HCT116 (cell line): ENCODE results near the gene LCE1C. TPM values are rescaled to one million over a fixed set of nuclear protein-coding genes. Genes with fewer than 3 reads are reported as not detected.

Source experiments
- ATAC-seq: fragments of 200-7000 bp; cut with Tn5 transposase; 2 replicates; pipeline ENCODE4 v1.9.1; 2020; ENCODE audit warnings: mild to moderate bottlenecking, moderate library complexity
- BruUV-seq: library from RNA; stranded (reverse); fragments of 400-500 nt; replicated peaks from 2 replicates; lab custom pipeline; 2021; lab: Mats Ljungman, UMichigan
- CTCF ChIA-PET: fragments of 300-600 bp; sonication (Branson Sonifier 250); formaldehyde crosslinking; loops from one replicate; lab custom pipeline; 2021; ENCODE audit warnings: antibody characterized with exemption; lab: Charles Lee
- POLR2A ChIA-PET: fragments of 300-600, 350-600 bp; sonication (Branson Sonifier 250); formaldehyde crosslinking; loops from one replicate; lab custom pipeline; 2021; ENCODE audit warnings: antibody characterized with exemption; lab: Charles Lee
- RAD21 ChIA-PET, 2 experiments: fragments of 300-600 bp; sonication (Branson Sonifier 250); formaldehyde crosslinking; loops; one replicate each; lab custom pipeline; 2023; ENCODE audit warnings: low total read pairs in 2 of 2; ENCODE audit not compliant: uncharacterized antibody in 2 of 2, unreplicated experiment in 2 of 2, low non-redundant PET in 1 of 2; lab: Charles Lee
- DNase-seq: peaks from one replicate; pipeline ENCODE4 v3.0.0-alpha.2; 2010; ENCODE audit warnings: low read depth, low spot score
- H2AFZ ChIP-seq: fragments of 200-600 bp; shearing (Covaris generic), sonication (generic); 2 replicates; pipeline ENCODE4 v1.6.1; 2017; ENCODE audit warnings: low read depth, mixed run types, mixed read lengths, antibody characterized with exemption, low read length; ENCODE audit not compliant: poor library complexity, severe bottlenecking
- H3K27ac ChIP-seq: 2 replicates; pipeline ENCODE4 v1.5.1; 2012; ENCODE audit warnings: low read depth, low read length
- H3K27me3 ChIP-seq: fragments of 200-600 bp; sonication (generic); 2 replicates; pipeline ENCODE4 v1.6.1; 2016; ENCODE audit warnings: mixed run types, low read length, mixed read lengths; ENCODE audit not compliant: insufficient read depth
- H3K36me3 ChIP-seq, 2 experiments: fragments of 200-500 bp in 1 of 2; fragments of 200-600 bp in 1 of 2; sonication (Bioruptor generic) in 1 of 2; sonication (generic) in 1 of 2; 2 replicates each; pipeline versions ENCODE4 v1.5.1 to v1.6.1; 2014 to 2016; ENCODE audit warnings: low read length in 2 of 2, inconsistent platforms in 1 of 2, mixed read lengths in 1 of 2, mixed run types in 1 of 2; ENCODE audit not compliant: insufficient read depth in 2 of 2, control insufficient read depth in 1 of 2
- H3K4me1 ChIP-seq, 2 experiments: fragments of 200-600 bp in 1 of 2; sonication (generic) in 1 of 2; 2 replicates each; pipeline versions ENCODE4 v1.5.1 to v1.6.1; 2012 to 2017; ENCODE audit warnings: low read length in 2 of 2, inconsistent platforms in 1 of 2, mild to moderate bottlenecking in 1 of 2, mixed read lengths in 1 of 2, mixed run types in 1 of 2, moderate library complexity in 1 of 2; ENCODE audit not compliant: insufficient read depth in 2 of 2, control insufficient read depth in 1 of 2
- H3K4me2 ChIP-seq: fragments of 200-600 bp; sonication (generic); 2 replicates; pipeline ENCODE4 v1.6.1; 2017; ENCODE audit warnings: mixed run types, low read length, mixed read lengths
- H3K4me3 ChIP-seq, 2 experiments: fragments of 200-600 bp in 1 of 2; sonication (generic) in 1 of 2; replicated peaks in 1 of 2; 2 replicates each; pipeline ENCODE4 v1.5.1; 2011 to 2016; ENCODE audit warnings: low read length in 2 of 2, control low read depth in 1 of 2, low read depth in 1 of 2, mild to moderate bottlenecking in 1 of 2, mixed read lengths in 1 of 2, mixed run types in 1 of 2
- H3K79me2 ChIP-seq: fragments of 200-600 bp; sonication (generic); 2 replicates; pipeline ENCODE4 v1.6.1; 2017; ENCODE audit warnings: mild to moderate bottlenecking, mixed run types, low read length, moderate library complexity, mixed read lengths; ENCODE audit not compliant: insufficient read depth
- H3K9ac ChIP-seq: fragments of 200-600 bp; sonication (generic); 2 replicates; pipeline ENCODE4 v1.6.1; 2016; ENCODE audit warnings: low read length, mixed read lengths
- H3K9me2 ChIP-seq: fragments of 200-600 bp; sonication (generic), shearing (Covaris generic); 2 replicates; pipeline ENCODE4 v1.6.1; 2017; ENCODE audit warnings: mixed run types, mild to moderate bottlenecking, moderate library complexity; ENCODE audit not compliant: insufficient read depth
- H3K9me3 ChIP-seq, 2 experiments: fragments of 200-500 bp in 1 of 2; fragments of 200-600 bp in 1 of 2; sonication (Bioruptor generic) in 1 of 2; sonication (generic) in 1 of 2; 2 replicates each; pipeline ENCODE4 v1.6.1; 2014 to 2017; ENCODE audit warnings: low read length in 2 of 2, mixed read lengths in 2 of 2, inconsistent platforms in 1 of 2, low read depth in 1 of 2, mild to moderate bottlenecking in 1 of 2, mixed run types in 1 of 2, moderate library complexity in 1 of 2; ENCODE audit not compliant: control insufficient read depth in 1 of 2, insufficient read depth in 1 of 2
- H4K20me1 ChIP-seq: fragments of 200-600 bp; sonication (generic), shearing (Covaris generic); 2 replicates; pipeline ENCODE4 v1.6.1; 2017; ENCODE audit warnings: mixed run types, mild to moderate bottlenecking, moderate library complexity; ENCODE audit not compliant: insufficient read depth
- CBX3 ChIP-seq: IDR thresholded peaks from 2 replicates; pipeline ENCODE4 v1.6.1; 2012; ENCODE audit warnings: low read depth
- POLR2A ChIP-seq: IDR thresholded peaks from 2 replicates; pipeline ENCODE4 v1.7.0; 2011; ENCODE audit warnings: borderline replicate concordance; ENCODE audit not compliant: insufficient read depth, insufficient read length; ENCODE audit errors: extremely low read depth
- POLR2AphosphoS5 ChIP-seq: IDR thresholded peaks from 2 replicates; pipeline ENCODE4 v1.6.1; 2011; ENCODE audit warnings: mild to moderate bottlenecking, low read depth, low read length, moderate library complexity
- RAD21 ChIP-seq: IDR thresholded peaks from 2 replicates; pipeline ENCODE4 v1.6.1; 2012; ENCODE audit warnings: low read depth, mild to moderate bottlenecking
- SP1 ChIP-seq: IDR thresholded peaks from 2 replicates; pipeline ENCODE4 v1.6.1; 2012; ENCODE audit warnings: low read depth
- SRF ChIP-seq: IDR thresholded peaks from 2 replicates; pipeline ENCODE4 v1.6.1; 2012; ENCODE audit warnings: low read depth
- TCF7L2 ChIP-seq: IDR thresholded peaks from 2 replicates; pipeline ENCODE4 v1.7.0; 2011; ENCODE audit warnings: borderline replicate concordance, inconsistent platforms; ENCODE audit not compliant: insufficient read depth, insufficient read length; ENCODE audit errors: extremely low read depth
- YY1 ChIP-seq: IDR thresholded peaks from 2 replicates; pipeline ENCODE4 v1.6.1; 2011; ENCODE audit warnings: low read length, low read depth, moderate library complexity, mild to moderate bottlenecking; ENCODE audit not compliant: insufficient replicate concordance; ENCODE audit errors: extremely low read depth
- intact Hi-C: fragments of 100-400 bp; cut with micrococcal nuclease; formaldehyde crosslinking; loops from 2 replicates; pipeline ENCODE4 v1.10.0; 2022
- total RNA-seq: library from RNA; stranded (reverse); gene quantifications from one replicate; pipeline ENCODE4 v1.2.1, GENCODE V29; 2021; ENCODE audit not compliant: unreplicated experiment
- TF ChIP-seq, protein P1 (sequence below): IDR thresholded peaks from 2 replicates; pipeline ENCODE4 v1.6.1; 2011; ENCODE audit warnings: mild to moderate bottlenecking, low read length, moderate library complexity; ENCODE audit not compliant: insufficient replicate concordance; ENCODE audit errors: extremely low read depth
- TF ChIP-seq, protein P2 (sequence below): IDR thresholded peaks from 2 replicates; pipeline ENCODE4 v1.6.1; 2012

Gene LCE1C
- total RNA-seq, 1 experiment from 2014 or later, result not detected

DNA sequence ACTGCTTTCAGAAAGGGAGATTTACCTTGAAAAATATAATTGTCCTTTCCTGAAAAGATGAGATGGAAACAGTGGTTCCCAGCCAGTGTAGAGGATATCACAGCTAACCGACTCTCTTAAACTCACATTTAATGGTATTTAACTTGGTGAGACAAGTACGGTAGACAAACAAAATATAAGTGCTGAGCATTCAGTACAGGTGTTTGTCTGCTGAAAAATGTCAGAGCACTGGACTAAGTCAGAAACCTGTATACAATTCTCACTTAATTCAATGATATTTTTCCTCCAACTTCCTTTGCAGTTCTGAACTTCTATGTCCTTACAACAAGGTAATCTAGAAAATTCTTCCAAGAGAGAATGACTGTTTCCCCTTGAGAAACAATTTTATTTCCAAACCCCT, 5.2 kb upstream of the LCE1C start, which contains the start of gene LCE1B:
TSS of gene LCE1B (plus strand) at position 301 of the 400 bp plus-strand sequence. CDS start 476 bp downstream, outside the sequence.
- no peak for DNase-seq
- H3K36me3 ChIP-seq, result no peaks in the 10 kb centered on the region
- POLR2A ChIA-PET, result no interaction called here
- RAD21 ChIA-PET, result no interaction called here
- no peaks in the 10 kb centered on the region for H3K9me3 ChIP-seq
- H3K9me2 ChIP-seq, result no peaks in the 10 kb centered on the region
- intact Hi-C loops, result no loop called here
- no peaks in the 10 kb centered on the region for H3K79me2 ChIP-seq
- no peak for TF ChIP-seq RAD21
- no peak for TF ChIP-seq CBX3
- CTCF ChIA-PET, result no interaction called here
- H3K4me3 ChIP-seq, result no peak within 1 kb of the TSS
- no peak within 1 kb of the TSS for H2AFZ ChIP-seq
- peaks cover 29% of the 10 kb centered on the region for H3K27me3 ChIP-seq
- no peak for ATAC-seq
- H3K4me1 ChIP-seq, result no peaks in the 10 kb centered on the region
- no peak within 1 kb of the TSS for H3K9ac ChIP-seq
- BruUV-seq, result no TSS peak
- no peak within 1 kb of the TSS for H3K27ac ChIP-seq
- H4K20me1 ChIP-seq, result no peaks in the 10 kb centered on the region
- H3K4me2 ChIP-seq, result no peak within 1 kb of the TSS

DNA sequence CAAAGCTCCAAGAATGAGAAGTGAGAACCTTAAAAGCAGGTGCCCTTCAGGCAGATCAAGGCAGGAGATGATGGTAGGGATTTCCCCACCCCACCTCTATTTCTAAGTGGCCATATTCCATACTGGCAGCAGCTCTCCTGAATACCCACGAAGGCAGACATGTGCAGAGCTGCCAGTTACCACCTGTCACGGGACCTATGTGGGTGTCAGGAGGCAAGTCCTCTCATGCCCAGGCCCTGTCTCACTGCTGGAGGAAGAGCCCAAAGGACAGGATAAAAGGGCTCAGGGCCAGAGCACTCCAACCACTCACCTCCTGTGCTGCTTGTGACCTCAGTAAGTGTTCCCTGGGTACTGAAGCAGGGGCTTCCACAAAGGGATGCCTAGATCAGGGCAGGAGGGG, 4.6 kb upstream of the LCE1C start:
- Histone ChIP-seq H3K9me3 (no peaks in the 10 kb centered on the region), H4K20me1 (no peaks in the 10 kb centered on the region), H3K4me1 (no peaks in the 10 kb centered on the region), H3K36me3 (no peaks in the 10 kb centered on the region), H3K27ac (no peak overlapping the region), H2AFZ (no peak overlapping the region), H3K79me2 (no peaks in the 10 kb centered on the region), H3K27me3 (peaks cover 29% of the 10 kb centered on the region), H3K9ac (no peak overlapping the region), H3K9me2 (no peaks in the 10 kb centered on the region), H3K4me3 (no peak overlapping the region), H3K4me2 (no peak overlapping the region)
- intact Hi-C loops, result no loop called here
- RAD21 ChIA-PET, result no interaction called here
- ATAC-seq (no peak), DNase-seq (no peak)
- CTCF ChIA-PET, result no interaction called here
- POLR2A ChIA-PET, result no interaction called here
- no TSS peak for BruUV-seq
- no peak for TF ChIP-seq YY1
- no peak for TF ChIP-seq RAD21
- TF ChIP-seq, protein P1, sequence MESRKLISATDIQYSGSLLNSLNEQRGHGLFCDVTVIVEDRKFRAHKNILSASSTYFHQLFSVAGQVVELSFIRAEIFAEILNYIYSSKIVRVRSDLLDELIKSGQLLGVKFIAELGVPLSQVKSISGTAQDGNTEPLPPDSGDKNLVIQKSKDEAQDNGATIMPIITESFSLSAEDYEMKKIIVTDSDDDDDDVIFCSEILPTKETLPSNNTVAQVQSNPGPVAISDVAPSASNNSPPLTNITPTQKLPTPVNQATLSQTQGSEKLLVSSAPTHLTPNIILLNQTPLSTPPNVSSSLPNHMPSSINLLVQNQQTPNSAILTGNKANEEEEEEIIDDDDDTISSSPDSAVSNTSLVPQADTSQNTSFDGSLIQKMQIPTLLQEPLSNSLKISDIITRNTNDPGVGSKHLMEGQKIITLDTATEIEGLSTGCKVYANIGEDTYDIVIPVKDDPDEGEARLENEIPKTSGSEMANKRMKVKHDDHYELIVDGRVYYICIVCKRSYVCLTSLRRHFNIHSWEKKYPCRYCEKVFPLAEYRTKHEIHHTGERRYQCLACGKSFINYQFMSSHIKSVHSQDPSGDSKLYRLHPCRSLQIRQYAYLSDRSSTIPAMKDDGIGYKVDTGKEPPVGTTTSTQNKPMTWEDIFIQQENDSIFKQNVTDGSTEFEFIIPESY, result no peak
- TF ChIP-seq POLR2A, result no peak
- no peak for TF ChIP-seq SP1
- TF ChIP-seq POLR2AphosphoS5, result no peak
- TF ChIP-seq, protein P2, sequence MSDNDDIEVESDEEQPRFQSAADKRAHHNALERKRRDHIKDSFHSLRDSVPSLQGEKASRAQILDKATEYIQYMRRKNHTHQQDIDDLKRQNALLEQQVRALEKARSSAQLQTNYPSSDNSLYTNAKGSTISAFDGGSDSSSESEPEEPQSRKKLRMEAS, result no peak
- TF ChIP-seq SRF, result no peak
- TF ChIP-seq TCF7L2, result no peak
